ENCODE results near the gene PRCP.

DNA sequence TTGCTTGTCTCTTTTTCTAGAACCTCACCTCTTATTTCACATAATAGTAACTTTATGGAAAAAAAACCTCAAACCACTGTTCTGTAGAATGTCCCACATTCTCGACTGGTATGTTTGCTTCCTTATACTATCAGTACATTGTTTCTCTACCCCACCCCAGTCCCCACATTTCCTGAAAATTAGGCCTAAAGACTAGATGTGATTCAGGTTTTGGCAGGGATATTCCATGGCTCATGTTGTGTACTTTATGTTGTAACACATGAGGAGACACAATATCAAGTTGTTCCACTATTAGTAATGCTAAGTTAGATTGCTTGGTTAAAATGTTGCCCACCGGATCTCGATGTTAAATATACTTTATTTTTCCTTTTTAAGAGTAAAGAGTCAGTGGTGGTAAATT lies 36.0 kb upstream of the PRCP start:
- TF ChIP-seq POLR2AphosphoS5 (IDR thresholded peaks at IDR 0.05; ENCODE audit: low read depth, low read length) (no peak), POLR2A (IDR thresholded peaks at IDR 0.05; ENCODE audit: low read depth, low read length) (no peak)
